OCI-LY7 (cell line): ENCODE results near the gene FANCG. TPM values are rescaled to one million over a fixed set of nuclear protein-coding genes. Genes with fewer than 3 reads are reported as not detected.

Experiments used
- BruUV-seq: library from RNA; stranded (reverse); fragments of 400-500 nt; replicated peaks from 2 replicates; lab custom pipeline; 2021; lab: Mats Ljungman, UMichigan
- CTCF ChIA-PET: fragments of 300-600 bp; sonication (Branson Sonifier 250); formaldehyde crosslinking; loops from one replicate; lab custom pipeline; 2022; ENCODE audit warnings: antibody characterized with exemption; ENCODE audit not compliant: unreplicated experiment; lab: Charles Lee
- POLR2A ChIA-PET: fragments of 300-600 bp; sonication (Branson Sonifier 250); formaldehyde crosslinking; loops from one replicate; lab custom pipeline; 2022; ENCODE audit warnings: antibody characterized with exemption; lab: Charles Lee
- DNase-seq: peaks from one replicate; pipeline ENCODE4 v3.0.0-alpha.2; 2015; ENCODE audit warnings: low spot score
- H2AFZ ChIP-seq: fragments of 200-600 bp; sonication (generic), shearing (Covaris generic); 2 replicates; pipeline ENCODE4 v1.6.1; 2014; ENCODE audit warnings: mild to moderate bottlenecking, antibody characterized with exemption, low read length, moderate library complexity
- H3K27ac ChIP-seq: fragments of 200-600 bp; sonication (generic); 2 replicates; pipeline ENCODE4 v1.5.1; 2014; ENCODE audit warnings: mixed run types, low read depth, mild to moderate bottlenecking, moderate library complexity, low read length, inconsistent platforms; ENCODE audit not compliant: poor library complexity, severe bottlenecking
- H3K36me3 ChIP-seq: fragments of 200-600 bp; sonication (generic); 2 replicates; pipeline ENCODE4 v1.6.1; 2014; ENCODE audit warnings: mild to moderate bottlenecking, antibody characterized with exemption, low read length, moderate library complexity, mixed read lengths; ENCODE audit not compliant: insufficient read depth
- H3K4me1 ChIP-seq: fragments of 200-600 bp; sonication (generic); 2 replicates; pipeline ENCODE4 v1.5.1; 2014; ENCODE audit warnings: mild to moderate bottlenecking, low read length; ENCODE audit not compliant: insufficient read depth, poor library complexity, severe bottlenecking
- H3K4me2 ChIP-seq: fragments of 200-600 bp; sonication (generic); 2 replicates; pipeline ENCODE4 v1.6.1; 2014; ENCODE audit warnings: mild to moderate bottlenecking, low read length
- H3K4me3 ChIP-seq: fragments of 200-600 bp; sonication (generic); 2 replicates; pipeline ENCODE4 v1.5.1; 2014; ENCODE audit warnings: mild to moderate bottlenecking, low read depth, low read length; ENCODE audit not compliant: poor library complexity, severe bottlenecking
- H3K79me2 ChIP-seq: fragments of 200-600 bp; sonication (generic); 2 replicates; pipeline ENCODE4 v1.6.1; 2016; ENCODE audit warnings: low read depth, mild to moderate bottlenecking, low read length, moderate library complexity, mixed read lengths; ENCODE audit not compliant: insufficient read depth
- H3K9me2 ChIP-seq: fragments of 200-600 bp; sonication (generic); 2 replicates; pipeline ENCODE4 v1.6.1; 2016; ENCODE audit warnings: mild to moderate bottlenecking, low read length, mixed read lengths; ENCODE audit not compliant: insufficient read depth
- H3K9me3 ChIP-seq: fragments of 200-600 bp; sonication (generic); 2 replicates; pipeline ENCODE4 v1.6.1; 2014; ENCODE audit warnings: mild to moderate bottlenecking, mixed run types, low read length, mixed read lengths
- H4K20me1 ChIP-seq: fragments of 200-600 bp; sonication (generic); 2 replicates; pipeline ENCODE4 v1.6.1; 2014; ENCODE audit warnings: mild to moderate bottlenecking, antibody characterized with exemption, low read length, moderate library complexity, mixed read lengths; ENCODE audit not compliant: insufficient read depth
- EZH2phosphoT487 ChIP-seq: fragments of 200-600 bp; sonication (generic); IDR thresholded peaks from 2 replicates; pipeline ENCODE4 v1.6.1; 2018; ENCODE audit warnings: low read depth, borderline replicate concordance, mild to moderate bottlenecking, mixed run types, antibody characterized with exemption, low read length, moderate library complexity, mixed read lengths
- intact Hi-C: fragments of 100-400 bp; cut with micrococcal nuclease; formaldehyde crosslinking; loops from one replicate; pipeline ENCODE4 v1.10.0; 2022; ENCODE audit not compliant: unreplicated experiment
- total RNA-seq, 2 experiments: library from RNA; depleted of rRNA in 1 of 2; stranded (reverse); fragments of >200 nt in 1 of 2; shearing (Covaris generic) in 1 of 2; gene quantifications; 2 replicates each; pipeline ENCODE4 v1.2.3, GENCODE V29; 2014 to 2022
- TF ChIP-seq, protein P1 (sequence below): fragments of 200-600 bp; sonication (generic); conservative IDR thresholded peaks from 2 replicates; pipeline ENCODE4 v1.5.1; 2014; ENCODE audit warnings: mild to moderate bottlenecking, antibody characterized with exemption, low read length, moderate library complexity, mixed read lengths

FANCG gene
- total RNA-seq, 2 experiments from 2014 or later, result 85.1 to 121 TPM

GRCh38 chr9:35107297-35108290 is 27.9 kb upstream of the FANCG start:
- Histone ChIP-seq H3K4me1 (peaks cover 23% of the 10 kb centered on the region), H3K4me3 (no peak overlapping the region), H3K36me3 (no peaks in the 10 kb centered on the region), H3K9me2 (no peaks in the 10 kb centered on the region), H3K27ac (no peak overlapping the region), H3K4me2 (no peak overlapping the region), H3K79me2 (peaks cover 3% of the 10 kb centered on the region; the same call in 1 of the 2 replicates), H3K9me3 (no peaks in the 10 kb centered on the region), H2AFZ (no peak overlapping the region), H4K20me1 (no peaks in the 10 kb centered on the region)
- intact Hi-C loops, result no loop called here
- TF ChIP-seq EZH2phosphoT487, result no peak
- TF ChIP-seq, protein P1, sequence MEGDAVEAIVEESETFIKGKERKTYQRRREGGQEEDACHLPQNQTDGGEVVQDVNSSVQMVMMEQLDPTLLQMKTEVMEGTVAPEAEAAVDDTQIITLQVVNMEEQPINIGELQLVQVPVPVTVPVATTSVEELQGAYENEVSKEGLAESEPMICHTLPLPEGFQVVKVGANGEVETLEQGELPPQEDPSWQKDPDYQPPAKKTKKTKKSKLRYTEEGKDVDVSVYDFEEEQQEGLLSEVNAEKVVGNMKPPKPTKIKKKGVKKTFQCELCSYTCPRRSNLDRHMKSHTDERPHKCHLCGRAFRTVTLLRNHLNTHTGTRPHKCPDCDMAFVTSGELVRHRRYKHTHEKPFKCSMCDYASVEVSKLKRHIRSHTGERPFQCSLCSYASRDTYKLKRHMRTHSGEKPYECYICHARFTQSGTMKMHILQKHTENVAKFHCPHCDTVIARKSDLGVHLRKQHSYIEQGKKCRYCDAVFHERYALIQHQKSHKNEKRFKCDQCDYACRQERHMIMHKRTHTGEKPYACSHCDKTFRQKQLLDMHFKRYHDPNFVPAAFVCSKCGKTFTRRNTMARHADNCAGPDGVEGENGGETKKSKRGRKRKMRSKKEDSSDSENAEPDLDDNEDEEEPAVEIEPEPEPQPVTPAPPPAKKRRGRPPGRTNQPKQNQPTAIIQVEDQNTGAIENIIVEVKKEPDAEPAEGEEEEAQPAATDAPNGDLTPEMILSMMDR, result no peak
- BruUV-seq, result no TSS peak
- POLR2A ChIA-PET, result no interaction called here
- CTCF ChIA-PET, result no interaction called here
- no peak for DNase-seq

DNA sequence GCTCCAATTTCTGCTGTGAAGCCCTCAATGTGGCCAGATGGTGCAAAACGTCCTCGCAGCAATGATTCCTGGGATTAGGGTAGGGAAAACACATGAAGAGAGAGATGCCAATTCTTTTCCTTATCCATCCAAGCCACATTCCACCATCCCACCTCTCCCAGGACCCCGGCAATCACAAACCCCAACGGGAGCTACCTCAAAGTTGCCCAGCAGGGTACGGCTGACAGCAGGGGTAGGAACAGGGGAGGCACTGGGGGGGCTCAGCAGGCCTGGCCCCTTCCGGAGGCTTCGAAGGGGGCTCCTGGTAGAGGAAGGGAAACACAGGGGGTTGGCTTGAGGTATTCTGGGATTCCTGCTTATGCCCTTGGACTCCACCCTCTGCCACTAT is 26.6 kb upstream of the FANCG start:
- H3K4me1 ChIP-seq, result peaks cover 25% of the 10 kb centered on the region
- H4K20me1 ChIP-seq, result no peaks in the 10 kb centered on the region
- no peak overlapping the region for H2AFZ ChIP-seq
- ChIA-PET CTCF (no interaction called here), POLR2A (interaction anchor here (0.9 kb wide), 1 partner anchor 35 kb away, joined by 3 read pairs; no protein-coding TSS in a partner anchor)
- H3K4me3 ChIP-seq, result no peak overlapping the region
- no peak overlapping the region for H3K4me2 ChIP-seq
- no peaks in the 10 kb centered on the region for H3K9me2 ChIP-seq
- peaks cover 4% of the 10 kb centered on the region for H3K36me3 ChIP-seq
- no peak overlapping the region for H3K27ac ChIP-seq
- intact Hi-C loops, result no loop called here
- no TSS peak for BruUV-seq
- H3K9me3 ChIP-seq, result no peaks in the 10 kb centered on the region
- no peak for DNase-seq
- peaks cover 13% of the 10 kb centered on the region; the same call in 1 of the 2 replicates for H3K79me2 ChIP-seq
- TF ChIP-seq, protein P1, result no peak
- TF ChIP-seq EZH2phosphoT487, result no peak
